Heart right ventricle (tissue), 16 donors: ENCODE measurements around the gene COX10. TPM values are rescaled to one million over a fixed set of nuclear protein-coding genes. Genes with fewer than 3 reads are reported as not detected.
"Not testable (repeated sequence)": the region's sequence is repeated elsewhere in the genome, so short reads cannot be mapped to it uniquely, and the experiment has no call there.

Source experiments
- ATAC-seq, 8 donors: fragments of 200-7000 bp; cut with Tn5 transposase; one replicate each; pipeline ENCODE4 v1.9.1; 2020; ENCODE audit warnings: mild to moderate bottlenecking in 8 of 8, moderate library complexity in 8 of 8, moderate number of reproducible peaks in 1 of 8
- DNase-seq, 2 donors: peaks; one replicate each; pipeline ENCODE4 v3.0.0-alpha.2; 2020
- H3K27ac ChIP-seq, 10 donors: fragments of 200-600 bp; sonication (generic) in 2 of 10; one replicate each; pipeline versions ENCODE4 v1.5.0 to v1.8.0; 2020 to 2022; ENCODE audit warnings: mild to moderate bottlenecking in 3 of 10
- H3K27me3 ChIP-seq, 7 donors: fragments of 200-600 bp; one replicate each; pipeline ENCODE4 v1.8.0; 2021 to 2022; ENCODE audit warnings: mild to moderate bottlenecking in 2 of 7
- H3K36me3 ChIP-seq, 9 donors: fragments of 200-600 bp; sonication (generic) in 1 of 9; one replicate each; pipeline versions ENCODE4 v1.5.0 to v1.8.0; 2020 to 2022; ENCODE audit warnings: mild to moderate bottlenecking in 2 of 9
- H3K4me1 ChIP-seq, 9 donors: fragments of 200-600 bp; sonication (generic) in 1 of 9; one replicate each; pipeline versions ENCODE4 v1.5.0 to v1.8.0; 2020 to 2022; ENCODE audit warnings: mild to moderate bottlenecking in 4 of 9
- H3K4me3 ChIP-seq, 10 donors: fragments of 200-600 bp; sonication (generic) in 2 of 10; one replicate each; pipeline versions ENCODE4 v1.5.0 to v1.8.0; 2020 to 2022; ENCODE audit warnings: mild to moderate bottlenecking in 7 of 10, moderate library complexity in 2 of 10
- H3K9me3 ChIP-seq, 11 donors: fragments of 200-600 bp in 10 of 11; sonication (generic) in 2 of 11; one replicate each; pipeline versions ENCODE4 v1.5.0 to v1.8.0; 2013 to 2022; ENCODE audit warnings: mild to moderate bottlenecking in 2 of 11, control low read depth in 1 of 11, moderate library complexity in 1 of 11
- CTCF ChIP-seq, 9 donors: fragments of 200-600 bp; sonication (generic) in 2 of 9; IDR thresholded peaks; one replicate each; pipeline versions ENCODE4 v1.5.0 to v1.8.0; 2021 to 2022; ENCODE audit warnings: antibody characterized with exemption in 9 of 9, mild to moderate bottlenecking in 5 of 9, moderate library complexity in 1 of 9
- WGBS, 2 donors: extraction: QIAGEN DNeasy Blood & Tissue Kit; methylation state at CpG; one replicate each; pipeline ENCODE4 v1.1.7; 2013; ENCODE audit warnings: inconsistent platforms in 1 of 2; 5-methylcytosine and 5-hydroxymethylcytosine counted together
- intact Hi-C, 10 donors: fragments of 100-400 bp; cut with DNase I; formaldehyde crosslinking; loops; one replicate each; pipeline versions ENCODE4 v1.11.1 to v1.14.2; 2022
- polyA plus RNA-seq, 2 donors: library from polyadenylated mRNA; stranded (reverse); fragments of 200-250 nt; gene quantifications; one replicate each; pipeline ENCODE4 v1.2.3, GENCODE V29; 2013
- total RNA-seq, 10 donors: library from RNA; stranded (reverse); fragmentation: NEBNext Ultra II Directional in 3 of 10; extraction: Animal tissue kit (Norgen Biotek cat#: 25700) in 3 of 10; gene quantifications; one replicate each; pipeline versions ENCODE4 v1.2.1 to v1.2.4, GENCODE V29; 2021 to 2023
- donor health status: Arrhythmogenic right ventricular cardiomyopathy.
- donor health status: ischemic (EF 13 %, LVEDD 7.1; RV severe dilation, severe dysfunction).
- donor health status: healthy with polysubstance abuse.
- donor health status: DM: no; HTN: yes; CAD: no.
- donor health status: DM: no; HTN: no; CAD: no.
- donor health status: ischemic (EF 25% LVEDD 6.9; RV normal size, moderate dysfunction).
- donor health status: ischemic (EF 25% LVEDD 5.7; RV mildly dilated, moderate dysfunction).
- donor health status: healthy.
- donor health status: DM: yes; HTN: yes; CAD: no.
- donor health status: Ischemic cardiomyopathy.
- donor health status: ischemic (EF 35%, LVEDD 5.7; RV mildly dilated, moderate dysfunction).
- donor health status: nonischemic (EF 11% LVEDD 7.7; RV severe dilation, severe dysfunction).
- donor health status: DM: yes; HTN: yes; CAD: no.
- donor health status: PGD.
- donor health status: ischemic (EF 29% LVEDD 5.4; RV normal size, mild dysfunction).
- donor health status: nonischemic (EF 23%, LVEDD 6.1; RV moderate dilation, normal function).

Gene COX10
- total and polyA plus RNA-seq, 12 donors = 18.7 to 73.1 (median 54.0) TPM

- H3K27me3 ChIP-seq = no peaks in the 10 kb centered on the region
- peaks cover 0 to 9% (median 0%) of the 10 kb centered on the region in 9 donors for H3K4me1 ChIP-seq
- no peak overlapping the region for H3K27ac ChIP-seq
- peaks cover 0 to 19% (median 0%) of the 10 kb centered on the region in 9 donors for H3K36me3 ChIP-seq
- DNase-seq (no peak), ATAC-seq (no peak)
- no peak overlapping the region for H3K4me3 ChIP-seq
- TF ChIP-seq CTCF (IDR thresholded peaks at IDR 0.05) = no peak
- intact Hi-C loops = no loop called here
- H3K9me3 ChIP-seq = peaks cover 0 to 18% (median 4%) of the 10 kb centered on the region in 11 donors
- WGBS, 2 donors = 75 to 82% methylated on average over 1 of the region's 1 CpG
These were observed 96.3 kb downstream of the COX10 start for GRCh38 chr17:14165616-14166015.

GRCh38 chr17:14167831-14168230 lies 98.5 kb downstream of the COX10 start:
- H3K4me3 ChIP-seq, ATAC-seq, H3K36me3 ChIP-seq, H3K4me1 ChIP-seq, H3K27me3 ChIP-seq, intact Hi-C loops, DNase-seq, H3K27ac ChIP-seq: not testable (repeated sequence)
- 100% methylated on average over 1 of the region's 1 CpG for WGBS, 2 donors
- peaks cover 0 to 18% (median 4%) of the 10 kb centered on the region in 11 donors for H3K9me3 ChIP-seq

GRCh38 chr17:14168582-14168981 lies 99.3 kb downstream of the COX10 start:
- intact Hi-C loops = no loop called here
- no peak overlapping the region for H3K27ac ChIP-seq
- DNase-seq (no peak), ATAC-seq (no peak)
- H3K27me3 ChIP-seq = no peaks in the 10 kb centered on the region
- no peaks in the 10 kb centered on the region for H3K4me1 ChIP-seq
- TF ChIP-seq CTCF (IDR thresholded peaks at IDR 0.05) = no peak
- H3K4me3 ChIP-seq = no peak overlapping the region
- 96 to 97% methylated on average over 3 of the region's 3 CpGs for WGBS, 2 donors
- H3K36me3 ChIP-seq = peaks cover 0 to 6% (median 0%) of the 10 kb centered on the region in 9 donors
- H3K9me3 ChIP-seq = peaks cover 0 to 18% (median 4%) of the 10 kb centered on the region in 11 donors

- H3K27ac ChIP-seq = no peak overlapping the region
- no peaks in the 10 kb centered on the region for H3K4me1 ChIP-seq
- H3K9me3 ChIP-seq = peaks cover 0 to 18% (median 4%) of the 10 kb centered on the region in 11 donors
- H3K27me3 ChIP-seq = no peaks in the 10 kb centered on the region
- ATAC-seq = no peak
- no peak overlapping the region for H3K4me3 ChIP-seq
- no peak for TF ChIP-seq CTCF (IDR thresholded peaks at IDR 0.05)
- 96 to 98% methylated on average over 2 of the region's 2 CpGs for WGBS, 2 donors
- intact Hi-C loops = no loop called here
- peaks cover 0 to 6% (median 0%) of the 10 kb centered on the region in 9 donors for H3K36me3 ChIP-seq
- DNase-seq = no peak
These were observed 100.0 kb downstream of the COX10 start for GRCh38 chr17:14169287-14169686.

- intact Hi-C loops = no loop called here
These were observed 100.6 kb downstream of the COX10 start for GRCh38 chr17:14169901-14170300.

GRCh38 chr17:14176989-14177388 lies 107.7 kb downstream of the COX10 start:
- H3K27ac ChIP-seq, DNase-seq, H3K36me3 ChIP-seq, H3K4me3 ChIP-seq, H3K27me3 ChIP-seq, H3K9me3 ChIP-seq, H3K4me1 ChIP-seq, intact Hi-C loops: not testable (repeated sequence)
- 24 to 43% methylated on average over 3 of the region's 3 CpGs for WGBS, 2 donors
- peak in 1 of 8 donors; percentile 27 for ATAC-seq

More at GRCh38 chr17:14169901-14170300, 100.6 kb downstream of the COX10 start:
- WGBS, 2 donors = 94 to 98% methylated on average over 1 of the region's 1 CpG
- H3K4me1 ChIP-seq = no peaks in the 10 kb centered on the region
- no peak for TF ChIP-seq CTCF (IDR thresholded peaks at IDR 0.05)
- H3K27ac ChIP-seq = no peak overlapping the region
- H3K36me3 ChIP-seq = peaks cover 0 to 6% (median 0%) of the 10 kb centered on the region in 9 donors
- H3K4me3 ChIP-seq = no peak overlapping the region
- H3K9me3 ChIP-seq = peaks cover 0 to 18% (median 4%) of the 10 kb centered on the region in 11 donors
- ATAC-seq (no peak), DNase-seq (no peak)
- no peaks in the 10 kb centered on the region for H3K27me3 ChIP-seq

- H3K27me3 ChIP-seq, DNase-seq, H3K27ac ChIP-seq, H3K9me3 ChIP-seq, H3K36me3 ChIP-seq, H3K4me3 ChIP-seq, H3K4me1 ChIP-seq, intact Hi-C loops: not testable (repeated sequence)
- ATAC-seq = peak in 3 of 8 donors; percentile 47 to 69 (median 65)
- 71% methylated on average over 1 of the region's 4 CpGs; no CpG with 5 or more reads in 1 of the 2 donors for WGBS, 2 donors
These were observed 108.5 kb downstream of the COX10 start for GRCh38 chr17:14177801-14178200.

- ATAC-seq, H3K27me3 ChIP-seq, intact Hi-C loops, H3K36me3 ChIP-seq, DNase-seq, H3K27ac ChIP-seq, H3K4me3 ChIP-seq, H3K9me3 ChIP-seq, H3K4me1 ChIP-seq: not testable (repeated sequence)
- no CpG with 5 or more reads among the region's 1 CpG for WGBS, 2 donors
These were observed 110.6 kb downstream of the COX10 start for GRCh38 chr17:14179951-14180350.
